ENCODE measurements around the gene SHISAL2A.

SHISAL2A gene

GRCh38 chr1:52623812-52624211, 9.2 kb upstream of the SHISAL2A start:
- DNase-seq = no peak

- DNase-seq = no peak
These were observed 5.9 kb upstream of the SHISAL2A start for GRCh38 chr1:52627028-52627427.

GRCh38 chr1:52628614-52629324, 4.2 kb upstream of the SHISAL2A start:
- DNase-seq = no peak

GRCh38 chr1:52629325-52629643, 3.7 kb upstream of the SHISAL2A start:
- DNase-seq = no peak

- DNase-seq = no peak
These were observed 3.3 kb upstream of the SHISAL2A start for GRCh38 chr1:52629667-52630066.

- DNase-seq = no peak
These were observed 1.1 kb upstream of the SHISAL2A start for GRCh38 chr1:52631759-52632331.

- peak; percentile 22 for DNase-seq
These were observed 355 bp downstream of the SHISAL2A start for GRCh38 chr1:52633291-52633754.

- DNase-seq = peak; percentile 22
These were observed 1.1 kb downstream of the SHISAL2A start for GRCh38 chr1:52634111-52634510.

- no peak for DNase-seq
These were observed 2.5 kb downstream of the SHISAL2A start for GRCh38 chr1:52635321-52636089.

- peak; percentile 69 for DNase-seq
These were observed 4.0 kb downstream of the SHISAL2A start for GRCh38 chr1:52636721-52637695.

GRCh38 chr1:52637946-52638345, 5.0 kb downstream of the SHISAL2A start:
- DNase-seq = no peak

GRCh38 chr1:52640697-52641096, 7.7 kb downstream of the SHISAL2A start:
- DNase-seq = no peak

GRCh38 chr1:52641307-52641706, 8.3 kb downstream of the SHISAL2A start:
- no peak for DNase-seq

GRCh38 chr1:52645261-52645660, 12.3 kb downstream of the SHISAL2A start:
- DNase-seq = no peak

- no peak for DNase-seq
These were observed 18.9 kb downstream of the SHISAL2A start for GRCh38 chr1:52651904-52652303.

- no peak for DNase-seq
These were observed 20.4 kb downstream of the SHISAL2A start for GRCh38 chr1:52653207-52653849.

- DNase-seq = no peak
These were observed 21.1 kb downstream of the SHISAL2A start for GRCh38 chr1:52654063-52654462.

GRCh38 chr1:52657702-52658101, 24.7 kb downstream of the SHISAL2A start:
- no peak for DNase-seq

- peak; percentile 66 for DNase-seq
These were observed 25.8 kb downstream of the SHISAL2A start for GRCh38 chr1:52658795-52659194.

GRCh38 chr1:52659356-52659755, 26.4 kb downstream of the SHISAL2A start:
- DNase-seq = peak; percentile 53

GRCh38 chr1:52659851-52660596, 27.1 kb downstream of the SHISAL2A start:
- no peak for DNase-seq

- DNase-seq = no peak
These were observed 27.8 kb downstream of the SHISAL2A start for GRCh38 chr1:52660807-52661206.

Data from stimulated activated CD4-positive, alpha-beta T cell treated with anti-CD3 and anti-CD28 coated beads, Interleukin-1b, Interleukin-23, amount 100 ng/mL, for 48 hours (primary cell).